Muscle layer of colon (tissue), 2 donors: ENCODE data around the gene DCDC2.

Source experiments
- H3K27ac ChIP-seq: one replicate; pipeline ENCODE4 v1.7.0; 2013; ENCODE audit warnings: low read depth, mild to moderate bottlenecking, low read length, moderate library complexity
- H3K27me3 ChIP-seq, 2 donors: one replicate each; pipeline ENCODE4 v1.7.0; 2013; ENCODE audit warnings: low read length in 2 of 2, mild to moderate bottlenecking in 2 of 2; ENCODE audit not compliant: insufficient read depth in 2 of 2, control insufficient read depth in 1 of 2
- H3K36me3 ChIP-seq: one replicate; pipeline ENCODE4 v1.7.0; 2013; ENCODE audit warnings: mild to moderate bottlenecking, low read length; ENCODE audit not compliant: insufficient read depth
- H3K4me1 ChIP-seq: one replicate; pipeline ENCODE4 v1.7.0; 2013; ENCODE audit warnings: mild to moderate bottlenecking, low read length; ENCODE audit not compliant: insufficient read depth
- H3K4me3 ChIP-seq, 2 donors: one replicate each; pipeline ENCODE4 v1.7.0; 2013; ENCODE audit warnings: low read length in 2 of 2, low read depth in 1 of 2, mild to moderate bottlenecking in 1 of 2, moderate library complexity in 1 of 2
- H3K9ac ChIP-seq: one replicate; pipeline ENCODE4 v1.7.0; 2013; ENCODE audit warnings: low read length
- H3K9me3 ChIP-seq: one replicate; pipeline ENCODE4 v1.7.0; 2013; ENCODE audit warnings: mild to moderate bottlenecking, low read length
- donor health status: abdominal sarcoma.
- donor health status: Adenocarcinoma of cecum.

DCDC2 gene

GRCh38 chr6:24125980-24126379, 231.9 kb downstream of the DCDC2 start, which contains the start of gene NRSN1:
Gene NRSN1, plus strand, starts transcription at chr6:24126215. Its CDS starts 8,113 bp downstream, at chr6:24134328.
- no peak within 1 kb of the TSS for H3K9ac ChIP-seq
- H3K36me3 ChIP-seq = no peaks in the 10 kb centered on the region
- H3K4me1 ChIP-seq = no peaks in the 10 kb centered on the region
- H3K27ac ChIP-seq = no peak within 1 kb of the TSS
- no peaks in the 10 kb centered on the region for H3K9me3 ChIP-seq
- H3K4me3 ChIP-seq = peak within 1 kb of the TSS in 1 of 2 donors; percentile 7
- peaks cover 0 to 9% of the 10 kb centered on the region in 2 donors for H3K27me3 ChIP-seq

- no peaks in the 10 kb centered on the region for H3K9me3 ChIP-seq
- no peak overlapping the region for H3K27ac ChIP-seq
- H3K9ac ChIP-seq = no peak overlapping the region
- H3K27me3 ChIP-seq = peaks cover 0 to 9% of the 10 kb centered on the region in 2 donors
- H3K4me3 ChIP-seq = no peak overlapping the region
- no peaks in the 10 kb centered on the region for H3K36me3 ChIP-seq
- H3K4me1 ChIP-seq = no peaks in the 10 kb centered on the region
These were observed 235.7 kb downstream of the DCDC2 start for GRCh38 chr6:24122139-24122538.
